H1 (cell line): ENCODE data around the gene RTN3. TPM values are rescaled to one million over a fixed set of nuclear protein-coding genes. Genes with fewer than 3 reads are reported as not detected.
A peak's percentile ranks its signal among the peaks of the same experiment; 100 is the strongest.

Source experiments
- BCL11A ChIP-seq, 2 experiments: IDR thresholded peaks; one replicate each; pipeline ENCODE4 v1.6.1; 2011; ENCODE audit warnings: low read depth in 2 of 2, low read length in 2 of 2, mild to moderate bottlenecking in 2 of 2
- CBX5 ChIP-seq: fragments of 300-800, 300-1000 bp; sonication (generic); IDR thresholded peaks from 2 replicates; pipeline ENCODE4 v1.7.1; 2016; ENCODE audit warnings: antibody characterized with exemption, low read length, low read depth
- CTBP2 ChIP-seq: IDR thresholded peaks from 2 replicates; pipeline ENCODE4 v1.7.0; 2011; ENCODE audit warnings: borderline replicate concordance, mild to moderate bottlenecking, moderate library complexity, mixed read lengths, low read length; ENCODE audit not compliant: insufficient read depth, insufficient read length
- EGR1 ChIP-seq: IDR thresholded peaks from 2 replicates; pipeline ENCODE4 v1.6.1; 2011; ENCODE audit warnings: low read depth, low read length, borderline replicate concordance
- KDM4A ChIP-seq: IDR thresholded peaks from one replicate; pipeline ENCODE4 v1.7.1; 2012; ENCODE audit warnings: low read depth, mild to moderate bottlenecking, moderate library complexity, low read length, inconsistent platforms; ENCODE audit not compliant: severe bottlenecking
- NRF1 ChIP-seq: IDR thresholded peaks from 2 replicates; pipeline ENCODE4 v1.6.1; 2011; ENCODE audit warnings: mild to moderate bottlenecking, low read depth, low read length, improper control_type of control experiment
- PHF8 ChIP-seq: fragments of 200-600 bp; sonication (generic); conservative IDR thresholded peaks from 2 replicates; pipeline ENCODE4 v1.7.1; 2012; ENCODE audit warnings: low read depth, mild to moderate bottlenecking, inconsistent platforms, low read length, moderate library complexity
- POLR2AphosphoS5 ChIP-seq: IDR thresholded peaks from 2 replicates; pipeline ENCODE4 v1.6.1; 2011; ENCODE audit warnings: low read depth, low read length
- RBBP5 ChIP-seq: IDR thresholded peaks from 2 replicates; pipeline ENCODE4 v1.7.1; 2012; ENCODE audit warnings: low read depth, mild to moderate bottlenecking, inconsistent platforms, low read length, moderate library complexity, borderline replicate concordance
- SAP30 ChIP-seq: fragments of 300-600 bp; sonication (generic); IDR thresholded peaks from 2 replicates; pipeline ENCODE4 v1.7.1; 2012; ENCODE audit warnings: low read length, moderate library complexity, mild to moderate bottlenecking, inconsistent platforms; ENCODE audit not compliant: insufficient read depth, insufficient replicate concordance
- SIN3A ChIP-seq, 2 experiments: IDR thresholded peaks in 1 of 2; conservative IDR thresholded peaks in 1 of 2; 2 replicates each; pipeline ENCODE4 v1.6.1; 2011 to 2012; ENCODE audit warnings: low read length in 2 of 2, improper control_type of control experiment in 1 of 2, low read depth in 1 of 2, mild to moderate bottlenecking in 1 of 2
- SP2 ChIP-seq: IDR thresholded peaks from 2 replicates; pipeline ENCODE4 v1.6.1; 2012; ENCODE audit warnings: mild to moderate bottlenecking, low read length, inconsistent platforms
- TAF7 ChIP-seq: optimal IDR thresholded peaks from 2 replicates; pipeline ENCODE3; 2011; ENCODE audit warnings: low read depth, mild to moderate bottlenecking, inconsistent platforms, low read length, moderate library complexity, borderline replicate concordance
- ZNF274 ChIP-seq: IDR thresholded peaks from 2 replicates; pipeline ENCODE4 v1.7.0; 2012; ENCODE audit warnings: low read length, borderline replicate concordance; ENCODE audit errors: extremely low read depth
- polyA plus RNA-seq, 7 experiments: library from polyadenylated mRNA; depleted of rRNA in 3 of 7; stranded (reverse) in 5 of 7; unstranded in 2 of 7; fragments of >200 nt in 5 of 7; fragments of 200-250 nt in 2 of 7; gene quantifications; 1 replicate in 5 of 7; 2 replicates in 1 of 7; 4 replicates in 1 of 7; pipeline versions ENCODE4 v1.2.1 to v1.2.3, GENCODE V29; 2011 to 2013; ENCODE audit warnings: missing spikeins in 2 of 7, mixed read lengths in 2 of 7
- total RNA-seq: library from RNA; stranded (reverse); fragmentation: NEBNext Ultra II Directional; extraction: Animal tissue kit (Norgen Biotek cat#: 25700); gene quantifications from 2 replicates; pipeline ENCODE4 v1.2.1, GENCODE V29; 2021
- TF ChIP-seq, protein P1 (sequence below): IDR thresholded peaks from 2 replicates; pipeline ENCODE4 v1.6.1; 2012; ENCODE audit warnings: low read length, inconsistent platforms
- TF ChIP-seq, protein P2 (sequence below), 3 experiments: IDR thresholded peaks; 1 replicate in 2 of 3; 2 replicates in 1 of 3; pipeline versions ENCODE4 v1.5.1 to v1.6.1; 2011; ENCODE audit warnings: low read length in 3 of 3, mild to moderate bottlenecking in 3 of 3, inconsistent platforms in 2 of 3, low read depth in 1 of 3, moderate library complexity in 1 of 3; ENCODE audit not compliant: insufficient read depth in 1 of 3; ENCODE audit errors: control extremely low read depth in 1 of 3
- TF ChIP-seq, protein P3 (sequence below): IDR thresholded peaks from 2 replicates; pipeline ENCODE4 v1.6.1; 2011; ENCODE audit warnings: low read depth, mild to moderate bottlenecking, low read length; ENCODE audit not compliant: insufficient read depth

Gene RTN3
- total and polyA plus RNA-seq, 2 of the 8 experiments (the other 6 are each of a cell fraction or from before 2014, with no cell fraction given), result 160 to 203 TPM

GRCh38 chr11:63762654-63763495, 81.6 kb downstream of the RTN3 start (continued):
- TF ChIP-seq ZNF274 (no peak), CBX5 (no peak), KDM4A (peak; percentile 36), TAF7 (peak; percentile 9), BCL11A (IDR thresholded peaks at IDR 0.05; ENCODE audit: low read depth in 2 of 2, low read length in 2 of 2) (no peak), RBBP5 (peak; percentile 27; the same call in 1 of the 2 replicates), SIN3A (conservative IDR thresholded peaks at IDR 0.05 in 1 of 2, IDR thresholded peaks at IDR 0.05 in 1 of 2; ENCODE audit: low read depth in 1 of 2, low read length in 2 of 2) (peak in 1 of 2 experiments; percentile 65; a peak in 1 of 4 replicates), PHF8 (peak; percentile 42), NRF1 (no peak), CTBP2 (peak; percentile 22), SAP30 (peak; percentile 4), POLR2AphosphoS5 (no peak; the same call in none of the 2 replicates), SP2 (no peak), EGR1 (no peak)
- TF ChIP-seq, protein P1, sequence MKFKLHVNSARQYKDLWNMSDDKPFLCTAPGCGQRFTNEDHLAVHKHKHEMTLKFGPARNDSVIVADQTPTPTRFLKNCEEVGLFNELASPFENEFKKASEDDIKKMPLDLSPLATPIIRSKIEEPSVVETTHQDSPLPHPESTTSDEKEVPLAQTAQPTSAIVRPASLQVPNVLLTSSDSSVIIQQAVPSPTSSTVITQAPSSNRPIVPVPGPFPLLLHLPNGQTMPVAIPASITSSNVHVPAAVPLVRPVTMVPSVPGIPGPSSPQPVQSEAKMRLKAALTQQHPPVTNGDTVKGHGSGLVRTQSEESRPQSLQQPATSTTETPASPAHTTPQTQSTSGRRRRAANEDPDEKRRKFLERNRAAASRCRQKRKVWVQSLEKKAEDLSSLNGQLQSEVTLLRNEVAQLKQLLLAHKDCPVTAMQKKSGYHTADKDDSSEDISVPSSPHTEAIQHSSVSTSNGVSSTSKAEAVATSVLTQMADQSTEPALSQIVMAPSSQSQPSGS, result peak; percentile 5; the same call in 1 of the 2 replicates
- TF ChIP-seq, protein P2, sequence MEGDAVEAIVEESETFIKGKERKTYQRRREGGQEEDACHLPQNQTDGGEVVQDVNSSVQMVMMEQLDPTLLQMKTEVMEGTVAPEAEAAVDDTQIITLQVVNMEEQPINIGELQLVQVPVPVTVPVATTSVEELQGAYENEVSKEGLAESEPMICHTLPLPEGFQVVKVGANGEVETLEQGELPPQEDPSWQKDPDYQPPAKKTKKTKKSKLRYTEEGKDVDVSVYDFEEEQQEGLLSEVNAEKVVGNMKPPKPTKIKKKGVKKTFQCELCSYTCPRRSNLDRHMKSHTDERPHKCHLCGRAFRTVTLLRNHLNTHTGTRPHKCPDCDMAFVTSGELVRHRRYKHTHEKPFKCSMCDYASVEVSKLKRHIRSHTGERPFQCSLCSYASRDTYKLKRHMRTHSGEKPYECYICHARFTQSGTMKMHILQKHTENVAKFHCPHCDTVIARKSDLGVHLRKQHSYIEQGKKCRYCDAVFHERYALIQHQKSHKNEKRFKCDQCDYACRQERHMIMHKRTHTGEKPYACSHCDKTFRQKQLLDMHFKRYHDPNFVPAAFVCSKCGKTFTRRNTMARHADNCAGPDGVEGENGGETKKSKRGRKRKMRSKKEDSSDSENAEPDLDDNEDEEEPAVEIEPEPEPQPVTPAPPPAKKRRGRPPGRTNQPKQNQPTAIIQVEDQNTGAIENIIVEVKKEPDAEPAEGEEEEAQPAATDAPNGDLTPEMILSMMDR (IDR thresholded peaks at IDR 0.05; ENCODE audit: control extremely low read depth in 1 of 3, insufficient read depth in 1 of 3, low read depth in 1 of 3, low read length in 3 of 3), result peak in 1 of 3 experiments; percentile 0; a peak in 1 of 4 replicates
- TF ChIP-seq, protein P3, sequence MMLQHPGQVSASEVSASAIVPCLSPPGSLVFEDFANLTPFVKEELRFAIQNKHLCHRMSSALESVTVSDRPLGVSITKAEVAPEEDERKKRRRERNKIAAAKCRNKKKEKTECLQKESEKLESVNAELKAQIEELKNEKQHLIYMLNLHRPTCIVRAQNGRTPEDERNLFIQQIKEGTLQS, result no peak
